Measurements from ENCODE around the gene SEMA6D. TPM values are rescaled to one million over a fixed set of nuclear protein-coding genes. Genes with fewer than 3 reads are reported as not detected.

The SEMA6D gene
- total and polyA plus RNA-seq, 2 donors (not counting 3 experiments of a cell fraction or from before 2014, with no cell fraction given), result 16.3 to 22.5 TPM

DNA sequence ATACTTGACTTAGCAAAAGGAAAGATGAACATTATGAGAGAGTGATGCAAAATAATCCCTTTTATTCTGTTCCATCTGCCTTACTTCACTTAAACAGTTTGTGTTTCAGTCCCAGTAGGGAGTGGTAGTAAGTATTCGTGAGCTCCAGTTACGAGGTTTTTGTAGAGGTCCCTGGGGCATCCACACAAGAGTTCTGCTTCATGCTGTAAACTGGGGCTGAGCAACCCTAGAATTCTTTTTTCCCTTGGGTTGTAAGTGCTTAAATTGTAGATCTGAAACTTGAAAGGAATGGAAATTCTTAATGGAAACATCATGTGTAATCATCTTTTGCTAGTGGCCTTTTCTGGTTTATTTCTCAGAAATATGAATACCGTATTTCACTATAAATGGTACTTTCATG, 79.5 kb downstream of the SEMA6D start:
- no peak overlapping the region for H3K4me2 ChIP-seq (ENCODE audit: insufficient read depth, low read length)
- dilution Hi-C loops (cut with MboI; ENCODE audit: extremely low pct_ligation_motif_present, low sequenced_read_pairs), result no loop called here
- H3K79me2 ChIP-seq (ENCODE audit: control insufficient read depth, insufficient read depth, low read length), result no peaks in the 10 kb centered on the region
- no peaks in the 10 kb centered on the region for H3K36me3 ChIP-seq (ENCODE audit: control insufficient read depth in 2 of 2, extremely low read depth in 1 of 2, insufficient read depth in 2 of 2, low read length in 2 of 2)
- no peak overlapping the region for H3K27ac ChIP-seq (ENCODE audit: insufficient read depth, low read depth, low read length)
- CTCF ChIA-PET, result interaction anchor here (1.0 to 1.7 kb wide), 5 partner anchors 11 to 601 kb away, joined by 4 to 7 read pairs (median 5); partner anchors contain the start of gene SEMA6D
- H3K9me1 ChIP-seq (replicated peaks; ENCODE audit: control insufficient read depth, extremely low read depth, insufficient read depth, low read length), result no peaks in the 10 kb centered on the region
- FAIRE-seq (no peak), DNase-seq (ENCODE audit: low read depth, low spot score) (no peak)
- no peaks in the 10 kb centered on the region for H3K27me3 ChIP-seq (ENCODE audit: control insufficient read depth in 2 of 2, insufficient read depth in 2 of 2, low read length in 2 of 2)
- no peak overlapping the region for H3K9ac ChIP-seq (replicated peaks; ENCODE audit: extremely low read depth, insufficient read depth, low read length)
- H3K4me3 ChIP-seq (replicated peaks in 1 of 3; ENCODE audit: insufficient read depth in 1 of 3, low read depth in 1 of 3, low read length in 3 of 3), result no peak overlapping the region
- H4K20me1 ChIP-seq (replicated peaks; ENCODE audit: control insufficient read depth, extremely low read depth, insufficient read depth, low read length), result no peaks in the 10 kb centered on the region
- BruUV-seq (replicated peaks), result no TSS peak
- no peaks in the 10 kb centered on the region for H3K9me3 ChIP-seq (replicated peaks; ENCODE audit: control insufficient read depth, insufficient read depth, low read length)
- no peaks in the 10 kb centered on the region for H3K4me1 ChIP-seq (ENCODE audit: control insufficient read depth, extremely low read depth, insufficient read depth, low read length)
- H2AFZ ChIP-seq (ENCODE audit: low read depth, low read length), result no peak overlapping the region
- TF ChIP-seq EZH2 (IDR thresholded peaks at IDR 0.05; ENCODE audit: borderline replicate concordance, low read depth, low read length, severe bottlenecking) (no peak), POLR2A (IDR thresholded peaks at IDR 0.05; ENCODE audit: low read depth, low read length) (no peak), FOS (IDR thresholded peaks at IDR 0.05; ENCODE audit: borderline replicate concordance, insufficient read depth, low read length) (no peak), POLR2AphosphoS5 (IDR thresholded peaks at IDR 0.05; ENCODE audit: insufficient read depth, low read depth, low read length) (no peak), MYC (IDR thresholded peaks at IDR 0.05; ENCODE audit: low read depth, low read length) (no peak), JUN (IDR thresholded peaks at IDR 0.05; ENCODE audit: borderline replicate concordance, insufficient read depth, insufficient read length, low read depth) (no peak), GATA2 (IDR thresholded peaks at IDR 0.05; ENCODE audit: insufficient read depth, insufficient read length, low read depth, low read length) (no peak)
- TF ChIP-seq, protein P1, sequence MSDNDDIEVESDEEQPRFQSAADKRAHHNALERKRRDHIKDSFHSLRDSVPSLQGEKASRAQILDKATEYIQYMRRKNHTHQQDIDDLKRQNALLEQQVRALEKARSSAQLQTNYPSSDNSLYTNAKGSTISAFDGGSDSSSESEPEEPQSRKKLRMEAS (IDR thresholded peaks at IDR 0.05; ENCODE audit: insufficient read depth, insufficient read length), result no peak
- TF ChIP-seq, protein P2, sequence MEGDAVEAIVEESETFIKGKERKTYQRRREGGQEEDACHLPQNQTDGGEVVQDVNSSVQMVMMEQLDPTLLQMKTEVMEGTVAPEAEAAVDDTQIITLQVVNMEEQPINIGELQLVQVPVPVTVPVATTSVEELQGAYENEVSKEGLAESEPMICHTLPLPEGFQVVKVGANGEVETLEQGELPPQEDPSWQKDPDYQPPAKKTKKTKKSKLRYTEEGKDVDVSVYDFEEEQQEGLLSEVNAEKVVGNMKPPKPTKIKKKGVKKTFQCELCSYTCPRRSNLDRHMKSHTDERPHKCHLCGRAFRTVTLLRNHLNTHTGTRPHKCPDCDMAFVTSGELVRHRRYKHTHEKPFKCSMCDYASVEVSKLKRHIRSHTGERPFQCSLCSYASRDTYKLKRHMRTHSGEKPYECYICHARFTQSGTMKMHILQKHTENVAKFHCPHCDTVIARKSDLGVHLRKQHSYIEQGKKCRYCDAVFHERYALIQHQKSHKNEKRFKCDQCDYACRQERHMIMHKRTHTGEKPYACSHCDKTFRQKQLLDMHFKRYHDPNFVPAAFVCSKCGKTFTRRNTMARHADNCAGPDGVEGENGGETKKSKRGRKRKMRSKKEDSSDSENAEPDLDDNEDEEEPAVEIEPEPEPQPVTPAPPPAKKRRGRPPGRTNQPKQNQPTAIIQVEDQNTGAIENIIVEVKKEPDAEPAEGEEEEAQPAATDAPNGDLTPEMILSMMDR (IDR thresholded peaks at IDR 0.05; ENCODE audit: extremely low read depth in 1 of 2, insufficient read depth in 1 of 2, low read depth in 1 of 2, low read length in 2 of 2), result no peak
- intact Hi-C loops (cut with micrococcal nuclease), result no loop called here
- POLR2A ChIA-PET, result no interaction called here

Measured in endothelial cell of umbilical vein (primary cell).